HepG2 (cell line): Measurements from ENCODE around the gene PDCD2. TPM values are rescaled to one million over a fixed set of nuclear protein-coding genes. Genes with fewer than 3 reads are reported as not detected.
A peak's percentile ranks its signal among the peaks of the same experiment; 100 is the strongest.

Source experiments
- AGO1 ChIP-seq: fragments of 200-400 bp; formaldehyde crosslinking; IDR thresholded peaks from 2 replicates; pipeline ENCODE4 v1.6.1; 2017; ENCODE audit warnings: mild to moderate bottlenecking, low read depth, low read length, moderate library complexity; ENCODE audit not compliant: poor library complexity, severe bottlenecking
- ARNT2 ChIP-seq: sonication (generic); formaldehyde crosslinking; IDR thresholded peaks from 2 replicates; pipeline ENCODE4 v1.8.0; 2022; ENCODE audit warnings: mild to moderate bottlenecking, low read depth, missing genetic modification reagents, moderate library complexity
- ATF7-NPFF ChIP-seq: sonication (generic); formaldehyde crosslinking; IDR thresholded peaks from 2 replicates; pipeline ENCODE4 v1.8.1; 2023; ENCODE audit warnings: mild to moderate bottlenecking, low read depth, missing genetic modification reagents, moderate library complexity
- GZF1 ChIP-seq: sonication (generic); formaldehyde crosslinking; IDR thresholded peaks from 2 replicates; pipeline ENCODE4 v1.5.1; 2020; ENCODE audit warnings: mild to moderate bottlenecking, missing genetic modification reagents
- KDM2A ChIP-seq: sonication (generic); formaldehyde crosslinking; IDR thresholded peaks from 2 replicates; pipeline ENCODE4 v1.4.0; 2020; ENCODE audit warnings: low read depth, missing genetic modification reagents, borderline replicate concordance
- MED13 ChIP-seq: sonication (generic); formaldehyde crosslinking; IDR thresholded peaks from 2 replicates; pipeline ENCODE4 v1.5.0; 2020; ENCODE audit warnings: missing genetic modification reagents
- MXD3 ChIP-seq: IDR thresholded peaks from 2 replicates; pipeline ENCODE4 v1.6.1; 2016; ENCODE audit warnings: mild to moderate bottlenecking, missing biosample characterization, missing genetic modification reagents
- PHB2 ChIP-seq: fragments of 450-650 bp; IDR thresholded peaks from 2 replicates; pipeline ENCODE4 v1.6.1; 2018; ENCODE audit not compliant: partially characterized antibody
- REXO4 ChIP-seq: sonication (generic); formaldehyde crosslinking; IDR thresholded peaks from 2 replicates; pipeline ENCODE4 v1.8.0; 2022; ENCODE audit warnings: missing genetic modification reagents, mild to moderate bottlenecking, borderline replicate concordance
- SAFB2 ChIP-seq: sonication (generic); formaldehyde crosslinking; IDR thresholded peaks from 2 replicates; pipeline ENCODE4 v1.5.1; 2020; ENCODE audit warnings: missing genetic modification reagents, low read depth, mild to moderate bottlenecking, borderline replicate concordance
- SMAD3 ChIP-seq: sonication (generic); formaldehyde crosslinking; IDR thresholded peaks from 2 replicates; pipeline ENCODE4 v1.4.0; 2020; ENCODE audit warnings: missing genetic modification reagents
- SP140L ChIP-seq: sonication (generic); formaldehyde crosslinking; IDR thresholded peaks from 2 replicates; pipeline ENCODE4 v1.4.0; 2020; ENCODE audit warnings: missing genetic modification reagents, borderline replicate concordance
- SRSF4 ChIP-seq: fragments of 200-400 bp; formaldehyde crosslinking; IDR thresholded peaks from one replicate; pipeline ENCODE4 v1.6.1; 2018; ENCODE audit warnings: mild to moderate bottlenecking, low read depth, low read length, moderate library complexity; ENCODE audit not compliant: poor library complexity, severe bottlenecking
- THAP8 ChIP-seq: sonication (generic); formaldehyde crosslinking; IDR thresholded peaks from 2 replicates; pipeline ENCODE4 v1.5.1; 2020; ENCODE audit warnings: missing genetic modification reagents, mild to moderate bottlenecking, borderline replicate concordance
- ZEB1 ChIP-seq: IDR thresholded peaks from 2 replicates; pipeline ENCODE4 v1.6.1; 2012; ENCODE audit warnings: mild to moderate bottlenecking, low read depth, inconsistent platforms; ENCODE audit not compliant: insufficient replicate concordance
- ZNF101 ChIP-seq: sonication (generic); formaldehyde crosslinking; IDR thresholded peaks from 2 replicates; pipeline ENCODE4 v1.4.0; 2020; ENCODE audit warnings: mild to moderate bottlenecking, low read depth, missing genetic modification reagents, borderline replicate concordance
- ZNF567 ChIP-seq: sonication (generic); formaldehyde crosslinking; IDR thresholded peaks from 2 replicates; pipeline ENCODE4 v1.8.1; 2023; ENCODE audit warnings: mild to moderate bottlenecking, missing genetic modification reagents, borderline replicate concordance
- ZNF737 ChIP-seq: sonication (generic); formaldehyde crosslinking; IDR thresholded peaks from 2 replicates; pipeline ENCODE4 v1.5.0; 2020; ENCODE audit warnings: missing genetic modification reagents, mild to moderate bottlenecking, borderline replicate concordance
- ZZZ3 ChIP-seq: sonication (generic); formaldehyde crosslinking; IDR thresholded peaks from 2 replicates; pipeline ENCODE4 v1.4.0; 2020; ENCODE audit warnings: missing genetic modification reagents, mild to moderate bottlenecking, borderline replicate concordance
- polyA plus RNA-seq, 8 experiments: library from polyadenylated mRNA; depleted of rRNA in 3 of 8; stranded (reverse) in 7 of 8; unstranded in 1 of 8; fragments of >200 nt; fragmentation: Illumina TruSeq in 4 of 8; extraction: Trizol in 4 of 8; gene quantifications; 2 replicates each; pipeline versions ENCODE4 v1.2.1 to v1.2.3, GENCODE V29; 2011 to 2016; ENCODE audit warnings: low read depth in 4 of 8, missing spikeins in 1 of 8, mixed read lengths in 1 of 8; ENCODE audit not compliant: insufficient read depth in 1 of 8
- total RNA-seq, 5 experiments: library from RNA; depleted of rRNA; stranded (reverse); fragments of >200 nt; fragmentation: Illumina TruSeq; extraction: Trizol; gene quantifications; 2 replicates each; pipeline ENCODE4 v1.2.3, GENCODE V29; 2016; ENCODE audit warnings: low read depth in 1 of 5
- TF ChIP-seq, protein P1 (sequence below): sonication (generic); formaldehyde crosslinking; conservative IDR thresholded peaks from 2 replicates; pipeline ENCODE4 v1.5.0; 2020; ENCODE audit warnings: missing genetic modification reagents
- TF ChIP-seq, protein P2 (sequence below): sonication (generic); formaldehyde crosslinking; IDR thresholded peaks from 2 replicates; pipeline ENCODE4 v1.5.0; 2020; ENCODE audit warnings: missing genetic modification reagents
- TF ChIP-seq, protein P3 (sequence below), 2 experiments: sonication (generic) in 1 of 2; formaldehyde crosslinking in 1 of 2; IDR thresholded peaks; 2 replicates each; pipeline versions ENCODE4 v1.4.0 to v1.6.1; 2018 to 2020; ENCODE audit warnings: missing genetic modification reagents in 2 of 2, borderline replicate concordance in 1 of 2, low read depth in 1 of 2, mild to moderate bottlenecking in 1 of 2, missing biosample characterization in 1 of 2

Gene PDCD2
- total and polyA plus RNA-seq, 2 of the 13 experiments (the other 11 are each of a cell fraction or from before 2014, with no cell fraction given) = 83.6 to 133 TPM

DNA sequence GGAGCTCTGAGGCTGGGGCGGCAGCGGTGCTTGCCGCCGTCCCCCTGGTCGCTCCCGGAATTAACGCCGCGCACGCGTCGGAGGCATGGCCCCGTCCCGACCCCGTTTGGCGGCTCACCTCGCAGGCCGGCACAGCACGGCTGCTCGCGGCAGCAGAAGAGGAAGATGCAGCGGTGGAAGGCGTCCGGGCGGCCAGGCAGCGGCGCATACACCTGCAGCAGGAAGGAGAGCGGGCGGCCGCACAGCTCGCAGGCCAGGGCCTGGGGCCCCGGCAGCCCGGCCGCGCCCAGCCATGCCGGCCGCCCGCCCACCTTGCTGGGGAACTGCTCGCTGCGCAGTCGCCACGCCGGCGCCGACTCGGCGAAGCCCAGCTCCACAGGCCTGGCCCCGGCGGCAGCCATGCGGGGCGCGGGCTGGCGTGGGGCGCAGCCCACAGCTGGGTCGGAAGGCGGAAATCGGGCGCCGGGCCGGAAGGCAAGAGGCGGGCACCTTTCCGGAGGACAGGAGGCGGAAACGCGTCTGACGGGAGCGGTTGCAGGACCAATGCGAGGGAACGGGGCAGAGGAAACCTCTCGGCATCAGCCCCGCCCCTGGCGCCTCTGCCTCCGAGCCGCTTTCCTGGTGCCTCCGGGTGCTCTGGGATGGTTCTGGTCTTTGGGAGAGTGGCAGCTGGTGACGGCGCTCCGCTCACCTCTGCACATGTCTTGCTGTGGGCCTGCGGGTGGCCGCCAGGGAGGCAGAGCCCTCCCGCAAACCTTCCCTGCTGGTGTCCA is at the start of gene PDCD2 (continued):
- TF ChIP-seq ZNF567 (no peak), PHB2 (no peak), ZZZ3 (no peak), ZNF101 (CRISPR knock-in tag) (no peak), AGO1 (no peak), THAP8 (no peak), REXO4 (CRISPR knock-in tag) (0 out of 2 replicates have a peak, but pooled peaks have one; percentile 56), SAFB2 (CRISPR knock-in tag) (peak; percentile 72), KDM2A (peak; percentile 84), ATF7-NPFF (CRISPR knock-in tag) (peak; percentile 84), SP140L (CRISPR knock-in tag) (no peak), MED13 (peak; percentile 80; the same call in 1 of the 2 replicates), ARNT2 (CRISPR knock-in tag) (peak; percentile 86), SMAD3 (0 out of 2 replicates have a peak, but pooled peaks have one; percentile 44), MXD3 (CRISPR knock-in tag) (0 out of 2 replicates have a peak, but pooled peaks have one; percentile 46), GZF1 (CRISPR knock-in tag) (0 out of 2 replicates have a peak, but pooled peaks have one; percentile 28), ZNF737 (0 out of 2 replicates have a peak, but pooled peaks have one; percentile 72), ZEB1 (no peak), SRSF4 (no peak)
- TF ChIP-seq, protein P1, sequence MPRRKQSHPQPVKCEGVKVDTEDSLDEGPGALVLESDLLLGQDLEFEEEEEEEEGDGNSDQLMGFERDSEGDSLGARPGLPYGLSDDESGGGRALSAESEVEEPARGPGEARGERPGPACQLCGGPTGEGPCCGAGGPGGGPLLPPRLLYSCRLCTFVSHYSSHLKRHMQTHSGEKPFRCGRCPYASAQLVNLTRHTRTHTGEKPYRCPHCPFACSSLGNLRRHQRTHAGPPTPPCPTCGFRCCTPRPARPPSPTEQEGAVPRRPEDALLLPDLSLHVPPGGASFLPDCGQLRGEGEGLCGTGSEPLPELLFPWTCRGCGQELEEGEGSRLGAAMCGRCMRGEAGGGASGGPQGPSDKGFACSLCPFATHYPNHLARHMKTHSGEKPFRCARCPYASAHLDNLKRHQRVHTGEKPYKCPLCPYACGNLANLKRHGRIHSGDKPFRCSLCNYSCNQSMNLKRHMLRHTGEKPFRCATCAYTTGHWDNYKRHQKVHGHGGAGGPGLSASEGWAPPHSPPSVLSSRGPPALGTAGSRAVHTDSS = 0 out of 2 replicates have a peak, but pooled peaks have one; percentile 29
- TF ChIP-seq, protein P2, sequence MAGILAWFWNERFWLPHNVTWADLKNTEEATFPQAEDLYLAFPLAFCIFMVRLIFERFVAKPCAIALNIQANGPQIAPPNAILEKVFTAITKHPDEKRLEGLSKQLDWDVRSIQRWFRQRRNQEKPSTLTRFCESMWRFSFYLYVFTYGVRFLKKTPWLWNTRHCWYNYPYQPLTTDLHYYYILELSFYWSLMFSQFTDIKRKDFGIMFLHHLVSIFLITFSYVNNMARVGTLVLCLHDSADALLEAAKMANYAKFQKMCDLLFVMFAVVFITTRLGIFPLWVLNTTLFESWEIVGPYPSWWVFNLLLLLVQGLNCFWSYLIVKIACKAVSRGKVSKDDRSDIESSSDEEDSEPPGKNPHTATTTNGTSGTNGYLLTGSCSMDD (CRISPR knock-in tag) = peak; percentile 74; the same call in 1 of the 2 replicates
- TF ChIP-seq, protein P3, sequence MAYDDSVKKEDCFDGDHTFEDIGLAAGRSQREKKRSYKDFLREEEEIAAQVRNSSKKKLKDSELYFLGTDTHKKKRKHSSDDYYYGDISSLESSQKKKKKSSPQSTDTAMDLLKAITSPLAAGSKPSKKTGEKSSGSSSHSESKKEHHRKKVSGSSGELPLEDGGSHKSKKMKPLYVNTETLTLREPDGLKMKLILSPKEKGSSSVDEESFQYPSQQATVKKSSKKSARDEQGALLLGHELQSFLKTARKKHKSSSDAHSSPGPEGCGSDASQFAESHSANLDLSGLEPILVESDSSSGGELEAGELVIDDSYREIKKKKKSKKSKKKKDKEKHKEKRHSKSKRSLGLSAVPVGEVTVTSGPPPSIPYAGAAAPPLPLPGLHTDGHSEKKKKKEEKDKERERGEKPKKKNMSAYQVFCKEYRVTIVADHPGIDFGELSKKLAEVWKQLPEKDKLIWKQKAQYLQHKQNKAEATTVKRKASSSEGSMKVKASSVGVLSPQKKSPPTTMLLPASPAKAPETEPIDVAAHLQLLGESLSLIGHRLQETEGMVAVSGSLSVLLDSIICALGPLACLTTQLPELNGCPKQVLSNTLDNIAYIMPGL (CRISPR knock-in tag; IDR thresholded peaks at IDR 0.05; ENCODE audit: borderline replicate concordance in 1 of 2, low read depth in 1 of 2) = peak; percentile 59 to 87; a peak in 3 of 4 replicates
